OCI-LY3 (cell line): ENCODE data around the gene FAM163B.

Experiments used
- H2AFZ ChIP-seq: fragments of 200-600, 300-600 bp; shearing (Covaris generic); 2 replicates; pipeline ENCODE4 v1.6.0; 2014; ENCODE audit warnings: antibody characterized with exemption, low read depth, low read length
- H3K27ac ChIP-seq: fragments of 200-600, 300-600 bp; sonication (generic); 2 replicates; pipeline ENCODE4 v1.5.1; 2014; ENCODE audit warnings: mild to moderate bottlenecking, low read length, moderate library complexity, mixed read lengths
- H3K27me3 ChIP-seq: fragments of 200-600, 300-600 bp; sonication (generic); 2 replicates; pipeline ENCODE4 v1.6.1; 2014; ENCODE audit warnings: low read depth, low read length, mixed read lengths
- H3K36me3 ChIP-seq: fragments of 200-600, 300-600 bp; sonication (generic); replicated peaks from 2 replicates; pipeline ENCODE3; 2014; ENCODE audit warnings: low read depth, low read length, mixed read lengths
- H3K4me1 ChIP-seq: fragments of 300-600, 200-600 bp; sonication (generic); 2 replicates; pipeline ENCODE4 v1.6.1; 2014; ENCODE audit warnings: low read length, mixed read lengths
- H3K4me2 ChIP-seq: fragments of 200-600, 300-600 bp; sonication (generic); 2 replicates; pipeline ENCODE4 v1.6.1; 2014; ENCODE audit warnings: low read length, mixed read lengths
- H3K4me3 ChIP-seq: fragments of 300-600, 200-600 bp; sonication (generic); 2 replicates; pipeline ENCODE4 v1.5.1; 2014; ENCODE audit warnings: antibody characterized with exemption, mild to moderate bottlenecking, low read length, moderate library complexity
- H3K79me2 ChIP-seq: fragments of 300-600, 200-600 bp; shearing (Covaris generic); 2 replicates; pipeline ENCODE4 v1.6.1; 2014; ENCODE audit warnings: mild to moderate bottlenecking, low read length, mixed read lengths
- H3K9ac ChIP-seq: fragments of 300-600, 200-600 bp; shearing (Covaris generic); 2 replicates; pipeline ENCODE4 v1.6.0; 2014; ENCODE audit warnings: mild to moderate bottlenecking, low read length, moderate library complexity
- H3K9me3 ChIP-seq: fragments of 200-600, 300-600 bp; shearing (Covaris generic); 2 replicates; pipeline ENCODE4 v1.6.1; 2014; ENCODE audit warnings: low read length, mixed read lengths; ENCODE audit not compliant: insufficient read depth
- H4K20me1 ChIP-seq: fragments of 200-600, 300-600 bp; sonication (generic); 2 replicates; pipeline ENCODE4 v1.6.1; 2016; ENCODE audit warnings: low read length, mixed read lengths; ENCODE audit not compliant: insufficient read depth
- CTCF ChIP-seq: fragments of 200-600, 300-600 bp; sonication (generic); IDR thresholded peaks from 2 replicates; pipeline ENCODE4 v1.5.1; 2014; ENCODE audit warnings: antibody characterized with exemption, low read length, low read depth
- EZH2phosphoT487 ChIP-seq: fragments of 200-600 bp; shearing (Covaris generic); IDR thresholded peaks from 2 replicates; pipeline ENCODE4 v1.6.1; 2018; ENCODE audit warnings: antibody characterized with exemption, mixed run types, low read depth

FAM163B gene

GRCh38 chr9:133528876-133529241 is 80.3 kb downstream of the FAM163B start:
- Histone ChIP-seq H3K4me2 (no peak overlapping the region), H3K36me3 (no peaks in the 10 kb centered on the region), H4K20me1 (no peaks in the 10 kb centered on the region), H3K79me2 (no peaks in the 10 kb centered on the region), H3K9ac (no peak overlapping the region), H3K27ac (no peak overlapping the region), H3K27me3 (peaks cover 50% of the 10 kb centered on the region), H3K4me1 (no peaks in the 10 kb centered on the region), H3K9me3 (no peaks in the 10 kb centered on the region), H3K4me3 (no peak overlapping the region), H2AFZ (no peak overlapping the region)
- TF ChIP-seq CTCF = no peak
- no peak for TF ChIP-seq EZH2phosphoT487

GRCh38 chr9:133528001-133528875 is 81.0 kb downstream of the FAM163B start:
- Histone ChIP-seq H3K9ac (no peak overlapping the region), H3K4me3 (no peak overlapping the region), H3K4me2 (no peak overlapping the region), H4K20me1 (no peaks in the 10 kb centered on the region), H3K9me3 (no peaks in the 10 kb centered on the region), H3K79me2 (no peaks in the 10 kb centered on the region), H3K36me3 (no peaks in the 10 kb centered on the region), H3K27me3 (peaks cover 51% of the 10 kb centered on the region), H3K27ac (no peak overlapping the region), H3K4me1 (no peaks in the 10 kb centered on the region), H2AFZ (no peak overlapping the region)
- TF ChIP-seq CTCF (no peak), EZH2phosphoT487 (no peak)

- Histone ChIP-seq H3K4me1 (no peaks in the 10 kb centered on the region), H2AFZ (no peak overlapping the region), H3K79me2 (no peaks in the 10 kb centered on the region), H3K4me2 (no peak overlapping the region), H3K36me3 (no peaks in the 10 kb centered on the region), H3K4me3 (no peak overlapping the region), H4K20me1 (no peaks in the 10 kb centered on the region), H3K27me3 (peaks cover 56% of the 10 kb centered on the region), H3K9me3 (no peaks in the 10 kb centered on the region), H3K27ac (no peak overlapping the region), H3K9ac (no peak overlapping the region)
- TF ChIP-seq EZH2phosphoT487 = no peak
- no peak for TF ChIP-seq CTCF
Observed at GRCh38 chr9:133527444-133527920, 81.7 kb downstream of the FAM163B start.
